Endothelial cell (in vitro differentiated cells): ENCODE data around the gene NPHP4. TPM values are rescaled to one million over a fixed set of nuclear protein-coding genes. Genes with fewer than 3 reads are reported as not detected.

Experiments used
- DNase-seq: peaks from one replicate; pipeline ENCODE4 v3.0.0; 2021; ENCODE audit warnings: low spot score
- H3K27ac Mint-ChIP-seq: one replicate; pipeline ENCODE4 v1.8.0; 2021; ENCODE audit warnings: mixed read lengths, inconsistent platforms; ENCODE audit not compliant: unreplicated experiment
- H3K27me3 Mint-ChIP-seq: one replicate; pipeline ENCODE4 v1.8.0; 2021; ENCODE audit warnings: mild to moderate bottlenecking, moderate library complexity, mixed read lengths, inconsistent platforms; ENCODE audit not compliant: unreplicated experiment
- H3K36me3 Mint-ChIP-seq: one replicate; pipeline ENCODE4 v1.8.0; 2021; ENCODE audit warnings: mild to moderate bottlenecking, low read depth, mixed read lengths, inconsistent platforms; ENCODE audit not compliant: unreplicated experiment
- H3K4me1 Mint-ChIP-seq: one replicate; pipeline ENCODE4 v1.8.0; 2021; ENCODE audit warnings: mild to moderate bottlenecking, mixed read lengths, inconsistent platforms; ENCODE audit not compliant: unreplicated experiment
- H3K4me3 Mint-ChIP-seq: one replicate; pipeline ENCODE4 v1.8.0; 2021; ENCODE audit warnings: mild to moderate bottlenecking, mixed read lengths, inconsistent platforms; ENCODE audit not compliant: unreplicated experiment
- H3K9me3 Mint-ChIP-seq: one replicate; pipeline ENCODE4 v1.8.0; 2021; ENCODE audit warnings: mixed read lengths, inconsistent platforms; ENCODE audit not compliant: unreplicated experiment
- CTCF ChIP-seq: fragments of 200-600 bp; sonication (generic); IDR thresholded peaks from one replicate; pipeline ENCODE4 v1.5.0; 2021; ENCODE audit warnings: antibody characterized with exemption; ENCODE audit not compliant: unreplicated experiment
- total RNA-seq: library from RNA; stranded (reverse); fragmentation: NEBNext Ultra II Directional; extraction: Animal tissue kit (Norgen Biotek cat#: 25700); gene quantifications from one replicate; pipeline ENCODE4 v1.2.1, GENCODE V29; 2021; ENCODE audit not compliant: unreplicated experiment

Gene NPHP4
- total RNA-seq, 1 donor from 2014 or later, result 15.3 TPM

GRCh38 chr1:5955479-5955977 is 36.7 kb downstream of the NPHP4 start:
- Mint-ChIP-seq H3K36me3 (peaks cover 11% of the 10 kb centered on the region), H3K27ac (no peak overlapping the region), H3K4me1 (no peaks in the 10 kb centered on the region), H3K27me3 (peaks cover 3% of the 10 kb centered on the region), H3K9me3 (no peaks in the 10 kb centered on the region), H3K4me3 (no peak overlapping the region)
- no peak for DNase-seq
- TF ChIP-seq CTCF, result no peak

GRCh38 chr1:5954964-5955363 is 37.3 kb downstream of the NPHP4 start:
- Mint-ChIP-seq H3K4me1 (no peaks in the 10 kb centered on the region), H3K27me3 (peaks cover 3% of the 10 kb centered on the region), H3K36me3 (peaks cover 11% of the 10 kb centered on the region), H3K27ac (no peak overlapping the region), H3K4me3 (no peak overlapping the region), H3K9me3 (no peaks in the 10 kb centered on the region)
- TF ChIP-seq CTCF, result no peak
- DNase-seq, result no peak

- H3K36me3 Mint-ChIP-seq, result peaks cover 4% of the 10 kb centered on the region
- H3K4me1 Mint-ChIP-seq, result no peaks in the 10 kb centered on the region
- no peak for DNase-seq
- no peak overlapping the region for H3K27ac Mint-ChIP-seq
- no peak for TF ChIP-seq CTCF
- no peaks in the 10 kb centered on the region for H3K9me3 Mint-ChIP-seq
- peaks cover 1% of the 10 kb centered on the region for H3K27me3 Mint-ChIP-seq
- no peak overlapping the region for H3K4me3 Mint-ChIP-seq
Measured at GRCh38 chr1:5953386-5953785, 38.8 kb downstream of the NPHP4 start.

GRCh38 chr1:5951846-5952410 is 40.3 kb downstream of the NPHP4 start:
- TF ChIP-seq CTCF, result no peak
- H3K27ac Mint-ChIP-seq, result no peak overlapping the region
- no peak overlapping the region for H3K4me3 Mint-ChIP-seq
- H3K4me1 Mint-ChIP-seq, result no peaks in the 10 kb centered on the region
- no peaks in the 10 kb centered on the region for H3K9me3 Mint-ChIP-seq
- H3K36me3 Mint-ChIP-seq, result peaks cover 3% of the 10 kb centered on the region
- H3K27me3 Mint-ChIP-seq, result peaks cover 1% of the 10 kb centered on the region
- no peak for DNase-seq

- TF ChIP-seq CTCF, result no peak
- DNase-seq, result no peak
- Mint-ChIP-seq H3K27ac (no peak overlapping the region), H3K27me3 (peaks cover 1% of the 10 kb centered on the region), H3K4me3 (no peak overlapping the region), H3K36me3 (no peaks in the 10 kb centered on the region), H3K9me3 (no peaks in the 10 kb centered on the region), H3K4me1 (no peaks in the 10 kb centered on the region)
Measured at GRCh38 chr1:5950994-5951785, 41.0 kb downstream of the NPHP4 start.
